CD1c-positive myeloid dendritic cell (primary cell): ENCODE data around the gene NEUROD1.

Experiments used
- DNase-seq: peaks from one replicate; pipeline ENCODE4 v3.0.0-alpha.2; 2016; ENCODE audit errors: extremely low spot score

The NEUROD1 gene

GRCh38 chr2:181642086-181642485, 38.2 kb downstream of the NEUROD1 start:
- no peak for DNase-seq

DNA sequence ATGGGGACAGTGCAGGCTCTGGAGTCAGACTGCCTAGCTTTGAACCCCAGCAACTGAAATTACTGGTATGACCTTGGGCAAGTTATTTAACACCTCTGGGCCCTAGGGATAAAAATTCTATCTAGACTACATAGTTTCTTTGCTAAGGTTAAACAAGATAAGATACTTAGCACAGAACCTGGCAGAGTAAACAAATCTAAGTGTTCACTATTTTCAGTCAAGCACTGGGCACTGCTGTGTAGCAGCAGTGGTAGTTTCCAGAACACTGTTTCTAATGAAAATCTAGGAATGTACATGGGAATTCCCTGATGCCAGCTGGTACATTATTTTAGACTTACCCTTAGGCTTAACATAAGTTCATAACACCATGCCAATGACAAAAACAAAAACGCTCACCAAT, 40.6 kb downstream of the NEUROD1 start:
- no peak for DNase-seq

GRCh38 chr2:181632733-181633401, 47.5 kb downstream of the NEUROD1 start:
- DNase-seq = no peak

GRCh38 chr2:181628590-181629585, 51.4 kb downstream of the NEUROD1 start:
- no peak for DNase-seq

DNA sequence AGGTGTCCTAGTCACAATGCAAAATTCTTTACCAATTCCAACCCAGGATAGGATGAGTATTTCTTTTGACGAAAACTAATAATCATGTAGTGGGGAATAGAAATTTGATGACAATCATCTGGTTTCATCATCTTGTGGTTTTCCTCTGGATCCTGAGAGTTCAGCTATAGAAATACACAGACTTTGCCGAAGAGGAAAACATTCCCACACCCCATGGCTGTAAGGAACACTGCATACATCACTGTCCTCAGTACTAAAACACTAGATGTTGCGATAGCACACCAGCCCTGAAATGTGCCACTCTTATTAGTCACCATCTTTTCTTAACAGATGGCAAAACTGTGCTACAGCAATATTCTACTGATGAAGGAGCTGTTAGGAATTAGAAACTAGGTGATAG, 52.8 kb downstream of the NEUROD1 start:
- no peak for DNase-seq

GRCh38 chr2:181626671-181627070, 53.6 kb downstream of the NEUROD1 start:
- DNase-seq = no peak
